OCI-LY3 (cell line): ENCODE results near the gene HELZ.

Experiments
- H2AFZ ChIP-seq: fragments of 200-600, 300-600 bp; shearing (Covaris generic); 2 replicates; pipeline ENCODE4 v1.6.0; 2014; ENCODE audit warnings: antibody characterized with exemption, low read depth, low read length
- H3K27ac ChIP-seq: fragments of 200-600, 300-600 bp; sonication (generic); 2 replicates; pipeline ENCODE4 v1.5.1; 2014; ENCODE audit warnings: mild to moderate bottlenecking, low read length, moderate library complexity, mixed read lengths
- H3K27me3 ChIP-seq: fragments of 200-600, 300-600 bp; sonication (generic); 2 replicates; pipeline ENCODE4 v1.6.1; 2014; ENCODE audit warnings: low read depth, low read length, mixed read lengths
- H3K36me3 ChIP-seq: fragments of 200-600, 300-600 bp; sonication (generic); replicated peaks from 2 replicates; pipeline ENCODE3; 2014; ENCODE audit warnings: low read depth, low read length, mixed read lengths
- H3K4me1 ChIP-seq: fragments of 300-600, 200-600 bp; sonication (generic); 2 replicates; pipeline ENCODE4 v1.6.1; 2014; ENCODE audit warnings: low read length, mixed read lengths
- H3K4me2 ChIP-seq: fragments of 200-600, 300-600 bp; sonication (generic); 2 replicates; pipeline ENCODE4 v1.6.1; 2014; ENCODE audit warnings: low read length, mixed read lengths
- H3K4me3 ChIP-seq: fragments of 300-600, 200-600 bp; sonication (generic); 2 replicates; pipeline ENCODE4 v1.5.1; 2014; ENCODE audit warnings: antibody characterized with exemption, mild to moderate bottlenecking, low read length, moderate library complexity
- H3K79me2 ChIP-seq: fragments of 300-600, 200-600 bp; shearing (Covaris generic); 2 replicates; pipeline ENCODE4 v1.6.1; 2014; ENCODE audit warnings: mild to moderate bottlenecking, low read length, mixed read lengths
- H3K9ac ChIP-seq: fragments of 300-600, 200-600 bp; shearing (Covaris generic); 2 replicates; pipeline ENCODE4 v1.6.0; 2014; ENCODE audit warnings: mild to moderate bottlenecking, low read length, moderate library complexity
- H3K9me3 ChIP-seq: fragments of 200-600, 300-600 bp; shearing (Covaris generic); 2 replicates; pipeline ENCODE4 v1.6.1; 2014; ENCODE audit warnings: low read length, mixed read lengths; ENCODE audit not compliant: insufficient read depth
- H4K20me1 ChIP-seq: fragments of 200-600, 300-600 bp; sonication (generic); 2 replicates; pipeline ENCODE4 v1.6.1; 2016; ENCODE audit warnings: low read length, mixed read lengths; ENCODE audit not compliant: insufficient read depth
- CTCF ChIP-seq: fragments of 200-600, 300-600 bp; sonication (generic); IDR thresholded peaks from 2 replicates; pipeline ENCODE4 v1.5.1; 2014; ENCODE audit warnings: antibody characterized with exemption, low read length, low read depth
- EZH2phosphoT487 ChIP-seq: fragments of 200-600 bp; shearing (Covaris generic); IDR thresholded peaks from 2 replicates; pipeline ENCODE4 v1.6.1; 2018; ENCODE audit warnings: antibody characterized with exemption, mixed run types, low read depth

Gene HELZ

DNA sequence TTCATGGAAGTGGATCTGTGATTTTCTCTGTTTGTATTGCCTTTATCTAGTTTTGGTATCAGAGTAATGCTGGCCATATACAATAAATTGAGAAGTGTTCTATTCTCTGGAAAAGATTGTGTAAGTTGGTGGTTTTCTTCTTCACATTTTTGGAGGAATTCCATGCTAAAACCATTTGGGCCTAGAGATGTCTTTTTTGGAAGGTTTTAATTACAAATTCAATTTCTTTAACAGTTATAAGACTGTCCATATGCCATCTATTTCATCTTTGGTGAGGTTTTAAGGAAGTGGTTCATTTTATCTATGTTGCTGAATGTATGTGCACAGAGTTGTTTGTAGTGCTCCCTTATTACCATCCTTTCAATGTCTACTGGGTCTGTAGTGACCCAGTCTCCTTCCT lies 154.7 kb downstream of the HELZ start:
- Histone ChIP-seq H3K4me2 (no peak overlapping the region), H2AFZ (no peak overlapping the region), H3K27me3 (no peaks in the 10 kb centered on the region), H3K9me3 (no peaks in the 10 kb centered on the region), H3K79me2 (0 out of 2 replicates have a peak, but pooled peaks cover 3% of the 10 kb centered on the region), H3K36me3 (peaks cover 7% of the 10 kb centered on the region), H3K4me1 (no peaks in the 10 kb centered on the region), H4K20me1 (no peaks in the 10 kb centered on the region), H3K9ac (no peak overlapping the region), H3K4me3 (no peak overlapping the region), H3K27ac (no peak overlapping the region)
- TF ChIP-seq EZH2phosphoT487: no peak
- TF ChIP-seq CTCF: no peak

GRCh38 chr17:67088639-67089038 lies 156.4 kb downstream of the HELZ start:
- no peak for TF ChIP-seq CTCF
- no peak for TF ChIP-seq EZH2phosphoT487
- Histone ChIP-seq H3K79me2 (0 out of 2 replicates have a peak, but pooled peaks cover 3% of the 10 kb centered on the region), H3K4me3 (no peak overlapping the region), H3K9ac (no peak overlapping the region), H3K36me3 (peaks cover 7% of the 10 kb centered on the region), H3K27ac (no peak overlapping the region), H3K4me2 (no peak overlapping the region), H4K20me1 (no peaks in the 10 kb centered on the region), H3K9me3 (no peaks in the 10 kb centered on the region), H3K27me3 (no peaks in the 10 kb centered on the region), H2AFZ (no peak overlapping the region), H3K4me1 (peaks cover 3% of the 10 kb centered on the region)

- H3K9me3 ChIP-seq: no peaks in the 10 kb centered on the region
- peaks cover 9% of the 10 kb centered on the region for H3K36me3 ChIP-seq
- no peak overlapping the region for H3K4me3 ChIP-seq
- no peak overlapping the region for H3K4me2 ChIP-seq
- H3K79me2 ChIP-seq: 0 out of 2 replicates have a peak, but pooled peaks cover 3% of the 10 kb centered on the region
- H2AFZ ChIP-seq: no peak overlapping the region
- H4K20me1 ChIP-seq: peaks cover 7% of the 10 kb centered on the region; the same call in 1 of the 2 replicates
- no peak overlapping the region for H3K9ac ChIP-seq
- no peaks in the 10 kb centered on the region for H3K27me3 ChIP-seq
- no peak overlapping the region for H3K27ac ChIP-seq
- no peak for TF ChIP-seq EZH2phosphoT487
- H3K4me1 ChIP-seq: peaks cover 24% of the 10 kb centered on the region
These were observed 159.6 kb downstream of the HELZ start for GRCh38 chr17:67085406-67085805.

DNA sequence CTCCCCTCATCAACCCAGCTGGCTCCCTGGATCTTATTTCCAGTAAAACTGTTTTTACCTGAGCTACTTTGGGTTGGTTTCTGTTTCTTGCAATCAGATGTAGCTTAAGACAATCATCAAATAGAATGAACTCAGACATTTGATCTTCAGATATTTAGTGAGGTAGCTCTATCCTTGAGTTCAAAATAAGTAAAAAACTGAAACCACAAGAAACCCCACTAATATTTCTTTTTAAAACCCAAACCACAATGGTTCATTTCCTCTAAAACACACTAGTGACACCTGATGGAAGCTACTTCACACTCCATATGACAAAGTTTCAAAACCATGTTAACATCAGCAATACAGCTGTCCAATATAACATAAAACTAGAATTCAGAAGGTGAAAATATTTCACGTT lies 162.9 kb downstream of the HELZ start:
- Histone ChIP-seq H3K9me3 (no peaks in the 10 kb centered on the region), H3K4me2 (peak overlapping the region; percentile 50), H3K4me3 (no peak overlapping the region), H3K79me2 (no peaks in the 10 kb centered on the region), H2AFZ (no peak overlapping the region), H3K27ac (no peak overlapping the region), H3K9ac (no peak overlapping the region), H3K27me3 (no peaks in the 10 kb centered on the region), H3K4me1 (peaks cover 26% of the 10 kb centered on the region), H4K20me1 (peaks cover 7% of the 10 kb centered on the region; the same call in 1 of the 2 replicates), H3K36me3 (peaks cover 5% of the 10 kb centered on the region)
- TF ChIP-seq CTCF (peak; percentile 55), EZH2phosphoT487 (no peak)

DNA sequence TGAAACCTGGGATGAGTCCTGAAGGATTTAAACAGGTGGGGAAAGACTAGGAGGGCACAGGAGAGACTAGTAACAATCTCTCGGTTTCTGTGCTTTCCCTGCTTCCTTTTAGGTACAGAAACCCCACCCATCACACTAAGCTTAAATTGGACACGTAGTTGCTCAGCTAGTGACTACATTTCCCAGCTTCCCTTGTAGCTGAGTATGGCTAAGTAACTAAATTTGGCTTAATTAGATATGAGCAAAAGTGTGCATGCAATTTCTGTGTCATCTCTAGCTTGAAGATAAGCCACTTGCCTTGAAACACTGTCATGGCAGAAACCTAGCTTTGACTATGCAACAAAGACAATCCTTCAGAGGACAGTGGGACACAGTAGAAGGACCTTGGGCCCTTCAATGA lies 164.2 kb downstream of the HELZ start:
- Histone ChIP-seq H3K9me3 (no peaks in the 10 kb centered on the region), H4K20me1 (peaks cover 7% of the 10 kb centered on the region; the same call in 1 of the 2 replicates), H3K36me3 (peaks cover 2% of the 10 kb centered on the region), H3K4me2 (peak overlapping the region; percentile 23), H3K9ac (no peak overlapping the region), H3K4me1 (peaks cover 26% of the 10 kb centered on the region), H2AFZ (no peak overlapping the region), H3K79me2 (no peaks in the 10 kb centered on the region), H3K27ac (no peak overlapping the region), H3K4me3 (no peak overlapping the region), H3K27me3 (no peaks in the 10 kb centered on the region)
- TF ChIP-seq CTCF: no peak
- no peak for TF ChIP-seq EZH2phosphoT487
